OCI-LY1 (cell line): Measurements from ENCODE around the gene DUSP16.

ENCODE experiments used
- EZH2 ChIP-seq: fragments of 200-600 bp; sonication (generic), shearing (Covaris generic); IDR thresholded peaks from 2 replicates; pipeline ENCODE4 v1.8.0; 2017; ENCODE audit warnings: borderline replicate concordance, mixed run types, mild to moderate bottlenecking, antibody characterized with exemption, low read length, moderate library complexity, mixed read lengths
- TF ChIP-seq, protein P1 (sequence below): fragments of 200-600 bp; sonication (generic), shearing (Covaris generic); IDR thresholded peaks from 2 replicates; pipeline ENCODE4 v1.5.1; 2017; ENCODE audit warnings: mild to moderate bottlenecking, antibody characterized with exemption, low read length, moderate library complexity, mixed read lengths

DNA sequence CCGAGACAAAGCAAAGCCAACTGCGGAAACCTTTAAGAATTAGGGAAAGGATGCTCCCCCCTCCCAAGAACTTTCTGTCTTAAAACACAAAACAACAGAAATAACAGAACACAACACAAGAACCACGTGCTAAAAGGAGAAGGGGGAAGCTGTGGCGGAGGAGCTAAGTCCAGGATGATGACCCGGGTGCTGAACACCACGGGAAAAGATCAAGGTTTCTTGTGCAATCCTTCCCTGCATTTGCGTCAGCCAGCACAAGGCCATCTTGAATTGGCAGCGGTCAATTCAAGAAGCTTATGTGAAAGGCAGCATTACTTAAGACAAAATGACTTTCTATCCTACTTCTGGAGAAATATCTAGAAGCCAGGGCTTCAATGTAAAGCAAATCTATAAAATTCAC, 38.0 kb upstream of the DUSP16 start:
- TF ChIP-seq, protein P1, sequence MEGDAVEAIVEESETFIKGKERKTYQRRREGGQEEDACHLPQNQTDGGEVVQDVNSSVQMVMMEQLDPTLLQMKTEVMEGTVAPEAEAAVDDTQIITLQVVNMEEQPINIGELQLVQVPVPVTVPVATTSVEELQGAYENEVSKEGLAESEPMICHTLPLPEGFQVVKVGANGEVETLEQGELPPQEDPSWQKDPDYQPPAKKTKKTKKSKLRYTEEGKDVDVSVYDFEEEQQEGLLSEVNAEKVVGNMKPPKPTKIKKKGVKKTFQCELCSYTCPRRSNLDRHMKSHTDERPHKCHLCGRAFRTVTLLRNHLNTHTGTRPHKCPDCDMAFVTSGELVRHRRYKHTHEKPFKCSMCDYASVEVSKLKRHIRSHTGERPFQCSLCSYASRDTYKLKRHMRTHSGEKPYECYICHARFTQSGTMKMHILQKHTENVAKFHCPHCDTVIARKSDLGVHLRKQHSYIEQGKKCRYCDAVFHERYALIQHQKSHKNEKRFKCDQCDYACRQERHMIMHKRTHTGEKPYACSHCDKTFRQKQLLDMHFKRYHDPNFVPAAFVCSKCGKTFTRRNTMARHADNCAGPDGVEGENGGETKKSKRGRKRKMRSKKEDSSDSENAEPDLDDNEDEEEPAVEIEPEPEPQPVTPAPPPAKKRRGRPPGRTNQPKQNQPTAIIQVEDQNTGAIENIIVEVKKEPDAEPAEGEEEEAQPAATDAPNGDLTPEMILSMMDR: no peak
- TF ChIP-seq EZH2: no peak
